Bronchial smooth muscle cell (primary cell): ENCODE results near the gene LARP1. TPM values are rescaled to one million over a fixed set of nuclear protein-coding genes. Genes with fewer than 3 reads are reported as not detected.

Experiments
- total RNA-seq: library from RNA; depleted of rRNA; stranded (reverse); fragments of >200 nt; gene quantifications from 2 replicates; pipeline ENCODE4 v1.2.1, GENCODE V29; 2014

LARP1 gene
- total RNA-seq, result 17.0 and 27.6 TPM in 2 replicates

GRCh38 chr5:154755361-154756008, at the start of gene LARP1:
Gene LARP1 (plus strand): TSS chr5:154755377. CDS start chr5:154755758, 381 bp downstream.

GRCh38 chr5:154850255-154851062, 95.3 kb downstream of the LARP1 start, which contains the start of gene FAXDC2:
Gene FAXDC2 (minus strand): TSS chr5:154850603. CDS start chr5:154838178, 12,425 bp downstream.

GRCh38 chr5:154858297-154858971, 103.3 kb downstream of the LARP1 start, which contains the start of gene CNOT8:
Gene CNOT8 (plus strand): TSS chr5:154858627. CDS start chr5:154863279, 4,652 bp downstream.

Other genes with a start within 250 kb of the LARP1 start
- 18.4 and 21.1 TPM in 2 replicates for gene FAXDC2, start 95.2 kb downstream of the LARP1 start, total RNA-seq
- gene CNOT8, start 103.2 kb downstream of the LARP1 start, total RNA-seq, result 30.1 and 42.1 TPM in 2 replicates
- 9.8 TPM in 2 replicates for gene GEMIN5, start 182.8 kb downstream of the LARP1 start, total RNA-seq
- 21.1 and 23.0 TPM in 2 replicates for gene MRPL22, start 185.7 kb downstream of the LARP1 start, total RNA-seq